PC-9 (cell line): ENCODE data around the gene TMEM147.

Experiments
- CTCF ChIP-seq: fragments of 200-600 bp; sonication (generic); conservative IDR thresholded peaks from 2 replicates; pipeline ENCODE4 v1.6.1; 2017; ENCODE audit warnings: mixed run types, antibody characterized with exemption, mild to moderate bottlenecking, moderate library complexity
- EZH2 ChIP-seq: fragments of 200-600 bp; sonication (generic); IDR thresholded peaks from 2 replicates; pipeline ENCODE4 v1.8.0; 2017; ENCODE audit warnings: antibody characterized with exemption, low read depth

- TF ChIP-seq CTCF (no peak), EZH2 (no peak)
Observed at GRCh38 chr19:35519291-35519690, 26.1 kb upstream of the TMEM147 start.
